Liver (tissue), 3 donors: ENCODE results near the gene ZFYVE28.

Experiments
- FOXA1 ChIP-seq: IDR thresholded peaks from 2 replicates; pipeline ENCODE4 v1.6.1; 2016; ENCODE audit warnings: antibody characterized with exemption
- GABPA ChIP-seq, 2 donors: IDR thresholded peaks in 1 of 2; conservative IDR thresholded peaks in 1 of 2; 2 replicates each; pipeline ENCODE4 v1.6.1; 2016; ENCODE audit warnings: antibody characterized with exemption in 2 of 2, mild to moderate bottlenecking in 1 of 2, moderate library complexity in 1 of 2
- JUND ChIP-seq, 2 donors: IDR thresholded peaks; 2 replicates each; pipeline ENCODE4 v1.6.1; 2016; ENCODE audit warnings: antibody characterized with exemption in 2 of 2
- SP1 ChIP-seq: IDR thresholded peaks from 2 replicates; pipeline ENCODE4 v1.6.1; 2018; ENCODE audit warnings: antibody characterized with exemption, mild to moderate bottlenecking
- TF ChIP-seq, protein P1 (sequence below): fragments of 150-350 bp; IDR thresholded peaks from 2 replicates; pipeline ENCODE4 v1.5.1; 2017; ENCODE audit warnings: improper control_type of control experiment, low read depth, low read length; ENCODE audit not compliant: missing input control
- TF ChIP-seq, protein P2 (sequence below): IDR thresholded peaks from 2 replicates; pipeline ENCODE4 v1.6.1; 2016; ENCODE audit warnings: antibody characterized with exemption, mild to moderate bottlenecking
- TF ChIP-seq, protein P3 (sequence below): IDR thresholded peaks from 2 replicates; pipeline ENCODE4 v1.6.1; 2016; ENCODE audit warnings: antibody characterized with exemption
- donor health status: healthy.
- donor health status: healthy.

DNA sequence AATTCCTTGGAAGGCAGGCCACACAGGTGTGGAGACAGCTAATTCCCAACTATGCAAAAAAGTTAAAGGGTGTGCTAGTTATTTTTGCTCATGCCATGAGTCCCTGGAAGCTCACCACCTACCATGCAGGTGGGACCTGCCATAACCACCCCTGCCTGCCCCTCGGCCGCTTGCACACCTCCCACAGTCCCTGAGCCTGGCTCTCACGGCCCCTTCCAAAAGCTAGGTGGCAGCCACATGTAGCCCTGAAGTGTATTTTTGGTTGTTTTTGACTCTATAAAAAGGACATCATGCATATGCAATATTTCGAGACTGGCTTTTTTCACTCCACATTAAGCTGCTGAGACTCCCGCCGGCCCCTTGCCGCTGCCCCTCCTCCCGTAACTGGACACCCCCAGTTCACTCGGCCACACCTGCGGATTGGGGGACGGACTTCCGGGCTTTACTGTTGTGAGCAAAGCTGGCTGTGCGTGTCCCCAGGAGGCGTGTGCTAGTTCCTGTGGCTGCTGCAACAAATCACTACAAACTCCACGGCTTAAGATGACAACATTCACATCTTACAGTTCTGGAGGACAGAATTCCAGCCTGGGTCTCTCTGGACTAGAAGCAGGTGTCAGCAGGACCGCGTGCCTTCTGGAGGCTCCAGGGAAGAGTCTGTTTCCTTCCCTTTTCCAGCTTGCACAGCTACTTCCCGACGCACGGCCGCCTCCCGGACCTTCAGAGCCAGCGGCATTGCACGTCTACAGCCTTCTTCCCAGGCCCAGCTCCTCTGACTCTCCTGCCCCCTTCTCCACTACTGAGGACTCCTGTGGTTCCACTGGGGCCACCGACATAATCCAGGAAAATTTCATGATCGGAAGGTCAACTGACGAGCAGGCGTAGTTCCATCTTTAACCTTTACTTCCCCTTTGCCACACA is 24.8 kb downstream of the ZFYVE28 start:
- TF ChIP-seq, protein P1, sequence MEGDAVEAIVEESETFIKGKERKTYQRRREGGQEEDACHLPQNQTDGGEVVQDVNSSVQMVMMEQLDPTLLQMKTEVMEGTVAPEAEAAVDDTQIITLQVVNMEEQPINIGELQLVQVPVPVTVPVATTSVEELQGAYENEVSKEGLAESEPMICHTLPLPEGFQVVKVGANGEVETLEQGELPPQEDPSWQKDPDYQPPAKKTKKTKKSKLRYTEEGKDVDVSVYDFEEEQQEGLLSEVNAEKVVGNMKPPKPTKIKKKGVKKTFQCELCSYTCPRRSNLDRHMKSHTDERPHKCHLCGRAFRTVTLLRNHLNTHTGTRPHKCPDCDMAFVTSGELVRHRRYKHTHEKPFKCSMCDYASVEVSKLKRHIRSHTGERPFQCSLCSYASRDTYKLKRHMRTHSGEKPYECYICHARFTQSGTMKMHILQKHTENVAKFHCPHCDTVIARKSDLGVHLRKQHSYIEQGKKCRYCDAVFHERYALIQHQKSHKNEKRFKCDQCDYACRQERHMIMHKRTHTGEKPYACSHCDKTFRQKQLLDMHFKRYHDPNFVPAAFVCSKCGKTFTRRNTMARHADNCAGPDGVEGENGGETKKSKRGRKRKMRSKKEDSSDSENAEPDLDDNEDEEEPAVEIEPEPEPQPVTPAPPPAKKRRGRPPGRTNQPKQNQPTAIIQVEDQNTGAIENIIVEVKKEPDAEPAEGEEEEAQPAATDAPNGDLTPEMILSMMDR = no peak
- TF ChIP-seq, protein P2, sequence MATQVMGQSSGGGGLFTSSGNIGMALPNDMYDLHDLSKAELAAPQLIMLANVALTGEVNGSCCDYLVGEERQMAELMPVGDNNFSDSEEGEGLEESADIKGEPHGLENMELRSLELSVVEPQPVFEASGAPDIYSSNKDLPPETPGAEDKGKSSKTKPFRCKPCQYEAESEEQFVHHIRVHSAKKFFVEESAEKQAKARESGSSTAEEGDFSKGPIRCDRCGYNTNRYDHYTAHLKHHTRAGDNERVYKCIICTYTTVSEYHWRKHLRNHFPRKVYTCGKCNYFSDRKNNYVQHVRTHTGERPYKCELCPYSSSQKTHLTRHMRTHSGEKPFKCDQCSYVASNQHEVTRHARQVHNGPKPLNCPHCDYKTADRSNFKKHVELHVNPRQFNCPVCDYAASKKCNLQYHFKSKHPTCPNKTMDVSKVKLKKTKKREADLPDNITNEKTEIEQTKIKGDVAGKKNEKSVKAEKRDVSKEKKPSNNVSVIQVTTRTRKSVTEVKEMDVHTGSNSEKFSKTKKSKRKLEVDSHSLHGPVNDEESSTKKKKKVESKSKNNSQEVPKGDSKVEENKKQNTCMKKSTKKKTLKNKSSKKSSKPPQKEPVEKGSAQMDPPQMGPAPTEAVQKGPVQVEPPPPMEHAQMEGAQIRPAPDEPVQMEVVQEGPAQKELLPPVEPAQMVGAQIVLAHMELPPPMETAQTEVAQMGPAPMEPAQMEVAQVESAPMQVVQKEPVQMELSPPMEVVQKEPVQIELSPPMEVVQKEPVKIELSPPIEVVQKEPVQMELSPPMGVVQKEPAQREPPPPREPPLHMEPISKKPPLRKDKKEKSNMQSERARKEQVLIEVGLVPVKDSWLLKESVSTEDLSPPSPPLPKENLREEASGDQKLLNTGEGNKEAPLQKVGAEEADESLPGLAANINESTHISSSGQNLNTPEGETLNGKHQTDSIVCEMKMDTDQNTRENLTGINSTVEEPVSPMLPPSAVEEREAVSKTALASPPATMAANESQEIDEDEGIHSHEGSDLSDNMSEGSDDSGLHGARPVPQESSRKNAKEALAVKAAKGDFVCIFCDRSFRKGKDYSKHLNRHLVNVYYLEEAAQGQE = no peak
- TF ChIP-seq JUND (IDR thresholded peaks at IDR 0.05) (no peak), FOXA1 (no peak), GABPA (IDR thresholded peaks at IDR 0.05 in 1 of 2, conservative IDR thresholded peaks at IDR 0.05 in 1 of 2) (no peak), SP1 (no peak)
- TF ChIP-seq, protein P3, sequence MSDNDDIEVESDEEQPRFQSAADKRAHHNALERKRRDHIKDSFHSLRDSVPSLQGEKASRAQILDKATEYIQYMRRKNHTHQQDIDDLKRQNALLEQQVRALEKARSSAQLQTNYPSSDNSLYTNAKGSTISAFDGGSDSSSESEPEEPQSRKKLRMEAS = no peak
